A673 (cell line): ENCODE measurements around the gene MTARC1. TPM values are rescaled to one million over a fixed set of nuclear protein-coding genes. Genes with fewer than 3 reads are reported as not detected.

ENCODE experiments used
- BruUV-seq: library from RNA; stranded (reverse); fragments of 400-500 nt; replicated peaks from 2 replicates; lab custom pipeline; 2021; lab: Mats Ljungman, UMichigan
- CTCF ChIA-PET: fragments of 300-600 bp; sonication (Branson Sonifier 250); formaldehyde crosslinking; loops from one replicate; lab custom pipeline; 2022; ENCODE audit warnings: antibody characterized with exemption; lab: Charles Lee
- POLR2A ChIA-PET: fragments of 300-600 bp; sonication (Branson Sonifier 250); formaldehyde crosslinking; loops from one replicate; lab custom pipeline; 2022; ENCODE audit warnings: antibody characterized with exemption; ENCODE audit not compliant: low non-redundant PET; lab: Charles Lee
- DNase-seq: peaks from one replicate; pipeline ENCODE4 v3.0.0-alpha.2; 2015; ENCODE audit warnings: low spot score
- H3K27ac ChIP-seq: fragments of 200-600 bp; sonication (generic); 2 replicates; pipeline ENCODE4 v1.5.1; 2016; ENCODE audit warnings: mixed run types, low read depth, mild to moderate bottlenecking, mixed read lengths, antibody characterized with exemption, low read length; ENCODE audit not compliant: poor library complexity, severe bottlenecking
- H3K27me3 ChIP-seq: fragments of 200-600 bp; sonication (generic); replicated peaks from 2 replicates; pipeline ENCODE4 v1.6.1; 2017; ENCODE audit warnings: mixed run types, low read depth, mild to moderate bottlenecking, mixed read lengths, antibody characterized with exemption, low read length; ENCODE audit not compliant: insufficient read depth, poor library complexity
- H3K36me3 ChIP-seq: fragments of 200-600 bp; sonication (generic); 2 replicates; pipeline ENCODE4 v1.6.1; 2016; ENCODE audit warnings: mixed run types, mild to moderate bottlenecking, mixed read lengths, antibody characterized with exemption, low read length; ENCODE audit not compliant: insufficient read depth, poor library complexity, severe bottlenecking
- H3K4me1 ChIP-seq: fragments of 200-600 bp; sonication (generic); 2 replicates; pipeline ENCODE4 v1.6.1; 2017; ENCODE audit warnings: mixed run types, mild to moderate bottlenecking, mixed read lengths, antibody characterized with exemption, low read length; ENCODE audit not compliant: insufficient read depth, poor library complexity, severe bottlenecking
- H3K4me3 ChIP-seq: fragments of 200-600 bp; sonication (generic); 2 replicates; pipeline ENCODE4 v1.5.1; 2016; ENCODE audit warnings: low read depth, mixed run types, mild to moderate bottlenecking, mixed read lengths, low read length; ENCODE audit not compliant: poor library complexity, severe bottlenecking
- H3K9me3 ChIP-seq: fragments of 200-600 bp; sonication (generic); 2 replicates; pipeline ENCODE4 v1.6.1; 2016; ENCODE audit warnings: mixed run types, low read depth, mild to moderate bottlenecking, mixed read lengths, antibody characterized with exemption, low read length; ENCODE audit not compliant: poor library complexity, severe bottlenecking
- CTCF ChIP-seq: fragments of 300-800, 200-600 bp; sonication (generic); conservative IDR thresholded peaks from 2 replicates; pipeline ENCODE4 v1.5.1; 2017; ENCODE audit warnings: low read depth, mild to moderate bottlenecking, antibody characterized with exemption, low read length, moderate library complexity, mixed read lengths
- EZH2 ChIP-seq: fragments of 200-600 bp; sonication (generic); IDR thresholded peaks from 2 replicates; pipeline ENCODE4 v1.6.1; 2017; ENCODE audit warnings: borderline replicate concordance, low read depth, mild to moderate bottlenecking, mixed read lengths, antibody characterized with exemption, low read length; ENCODE audit not compliant: poor library complexity, severe bottlenecking
- intact Hi-C: fragments of 100-400 bp; cut with micrococcal nuclease; formaldehyde crosslinking; loops from one replicate; pipeline ENCODE4 v1.10.0; 2022; ENCODE audit not compliant: unreplicated experiment
- total RNA-seq: library from RNA; stranded (reverse); gene quantifications from 2 replicates; pipeline ENCODE4 v1.2.3, GENCODE V29; 2021

MTARC1 gene
- total RNA-seq, 1 experiment from 2014 or later, result 0.43 TPM

DNA sequence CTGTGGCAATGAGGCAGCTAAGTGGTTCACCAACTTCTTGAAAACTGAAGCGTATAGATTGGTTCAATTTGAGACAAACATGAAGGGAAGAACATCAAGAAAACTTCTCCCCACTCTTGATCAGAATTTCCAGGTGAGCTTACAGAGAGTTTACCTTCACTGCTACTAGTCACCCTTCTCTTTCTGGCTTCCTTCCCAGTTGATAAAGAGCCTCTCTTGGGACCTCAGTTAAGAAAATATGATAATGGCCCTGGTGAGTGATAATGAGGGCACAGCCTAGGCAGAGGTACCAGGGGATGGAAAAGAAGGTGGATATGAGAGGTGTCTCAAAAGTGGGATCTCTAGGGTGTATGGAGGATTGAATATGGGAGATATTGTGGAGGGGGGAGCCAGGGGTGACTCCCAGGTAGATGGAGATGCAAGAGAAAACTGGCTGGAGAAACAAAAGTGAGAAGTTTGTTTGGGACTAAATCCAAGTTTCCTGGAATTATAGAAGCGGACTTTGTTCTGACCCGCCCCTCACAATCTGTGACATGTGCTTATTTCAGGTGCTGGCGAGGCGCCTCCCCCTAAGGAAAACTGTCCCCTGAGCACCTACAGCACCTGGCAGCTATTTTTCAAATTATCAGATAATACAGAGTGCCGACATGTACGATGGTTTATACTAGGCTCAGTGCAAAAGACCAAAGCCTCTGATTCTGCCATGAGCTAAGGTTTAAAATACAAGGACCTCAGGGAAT lies 24.9 kb upstream of the MTARC1 start:
- H3K4me3 ChIP-seq, result no peak overlapping the region
- H3K36me3 ChIP-seq, result no peaks in the 10 kb centered on the region
- no peaks in the 10 kb centered on the region for H3K9me3 ChIP-seq
- no TSS peak for BruUV-seq
- ChIA-PET POLR2A (no interaction called here), CTCF (no interaction called here)
- TF ChIP-seq CTCF (no peak), EZH2 (no peak)
- intact Hi-C loops, result no loop called here
- H3K27ac ChIP-seq, result no peak overlapping the region
- H3K4me1 ChIP-seq, result no peaks in the 10 kb centered on the region
- H3K27me3 ChIP-seq, result no peaks in the 10 kb centered on the region
- DNase-seq, result no peak

- no peak overlapping the region for H3K27ac ChIP-seq
- CTCF ChIA-PET, result no interaction called here
Observed at GRCh38 chr1:220764757-220765156, 22.0 kb upstream of the MTARC1 start.

DNA sequence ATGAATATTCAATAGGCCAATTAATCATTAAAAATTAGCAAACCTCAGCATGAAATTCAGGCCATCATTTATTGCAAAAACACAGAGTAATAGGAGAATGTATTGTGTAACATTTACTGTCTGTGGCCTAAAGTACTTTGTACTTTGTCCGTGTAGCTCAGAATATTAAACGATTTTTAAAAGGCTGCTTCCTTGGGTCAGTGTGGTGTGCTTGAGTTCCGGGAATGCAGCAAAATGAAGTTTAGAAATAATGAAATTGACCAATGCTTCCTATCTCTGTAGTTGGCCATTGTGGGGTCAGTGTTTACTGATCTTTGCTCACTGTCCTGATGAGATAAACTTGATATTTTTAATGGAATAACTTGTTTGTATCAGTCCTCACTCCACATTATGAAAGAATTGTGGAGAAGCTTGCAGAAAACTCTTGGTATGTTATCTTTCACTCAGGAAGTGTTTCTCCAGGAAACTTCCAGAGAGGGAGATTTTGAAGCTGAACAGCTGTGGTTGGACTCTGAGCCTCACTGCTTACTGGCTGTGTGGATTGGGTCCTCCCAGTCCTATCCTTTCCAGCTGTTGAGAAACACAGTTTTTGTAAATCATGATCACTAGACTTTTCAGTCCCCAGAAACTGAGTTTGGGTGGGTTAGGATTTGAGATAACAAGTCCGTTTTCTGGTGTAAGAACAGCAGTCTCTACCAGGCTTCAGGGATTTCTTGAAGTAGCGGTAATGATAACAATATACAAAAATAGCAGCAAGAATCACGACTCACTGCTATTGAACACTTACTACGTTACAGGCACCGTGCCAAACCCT lies 19.2 kb upstream of the MTARC1 start:
- H3K9me3 ChIP-seq, result no peaks in the 10 kb centered on the region
- no peaks in the 10 kb centered on the region for H3K27me3 ChIP-seq
- H3K4me1 ChIP-seq, result no peaks in the 10 kb centered on the region
- intact Hi-C loops, result no loop called here
- no peak for DNase-seq
- TF ChIP-seq CTCF (no peak), EZH2 (no peak)
- POLR2A ChIA-PET, result no interaction called here
- no peak overlapping the region for H3K4me3 ChIP-seq
- no TSS peak for BruUV-seq
- H3K36me3 ChIP-seq, result no peaks in the 10 kb centered on the region
- no peak overlapping the region for H3K27ac ChIP-seq
- CTCF ChIA-PET, result no interaction called here

More at GRCh38 chr1:220764757-220765156, 22.0 kb upstream of the MTARC1 start:
- TF ChIP-seq EZH2 (no peak), CTCF (no peak)
- no peaks in the 10 kb centered on the region for H3K27me3 ChIP-seq
- no peak for DNase-seq
- H3K4me3 ChIP-seq, result no peak overlapping the region
- H3K9me3 ChIP-seq, result no peaks in the 10 kb centered on the region
- BruUV-seq, result no TSS peak
- POLR2A ChIA-PET, result no interaction called here
- H3K36me3 ChIP-seq, result no peaks in the 10 kb centered on the region
- intact Hi-C loops, result no loop called here
- H3K4me1 ChIP-seq, result no peaks in the 10 kb centered on the region
